ENCODE results near the gene CD22. TPM values are rescaled to one million over a fixed set of nuclear protein-coding genes. Genes with fewer than 3 reads are reported as not detected.

Gene CD22
- total and polyA plus RNA-seq, 2 of the 13 experiments (the other 11 are each of a cell fraction or from before 2014, with no cell fraction given), result 0.71 to 1.7 TPM

DNA sequence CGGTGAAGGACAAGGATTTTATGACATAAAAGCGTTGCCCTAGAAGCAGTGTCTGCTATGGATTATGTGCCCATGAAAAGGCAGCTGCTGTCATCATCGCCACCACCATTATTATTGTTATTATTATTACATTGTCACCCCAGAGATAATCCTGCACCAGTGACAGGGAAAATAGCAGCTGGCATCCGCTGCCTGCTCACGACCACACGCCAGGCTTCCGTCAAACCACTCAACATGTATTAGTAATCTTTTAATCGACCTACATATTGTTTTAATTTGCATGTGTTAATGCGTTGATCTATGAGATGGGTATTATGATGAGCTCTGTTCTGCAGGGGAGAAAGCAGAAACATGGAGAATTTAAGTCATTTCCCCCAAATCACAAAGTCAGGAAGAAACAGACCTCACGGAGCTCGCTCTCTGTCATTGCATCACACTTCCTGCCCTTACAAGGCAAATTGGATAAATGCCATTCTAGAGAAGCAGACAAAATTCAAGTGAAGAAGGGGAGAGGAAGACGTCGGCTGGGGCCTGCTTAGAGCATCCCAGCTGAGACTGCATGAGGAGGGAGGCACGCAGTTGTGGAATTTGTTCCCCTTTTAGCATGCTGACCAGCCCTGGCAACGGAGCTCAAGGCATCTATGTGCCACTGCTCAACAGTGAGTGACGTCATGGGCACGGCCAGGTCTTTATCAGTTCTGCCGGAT, 29.0 kb downstream of the CD22 start, which contains the start of gene FFAR3:
Gene FFAR3 (plus strand): TSS at position 594 of the 707 bp plus-strand sequence. CDS start 431 bp downstream, outside the sequence.
- Histone ChIP-seq H3K4me3 (replicated peaks in 1 of 3; ENCODE audit: insufficient read depth in 1 of 3, low read depth in 2 of 3, low read length in 3 of 3) (no peak within 1 kb of the TSS), H2AFZ (ENCODE audit: low read length) (no peak within 1 kb of the TSS), H3K9ac (ENCODE audit: insufficient read depth, low read depth, low read length) (no peak within 1 kb of the TSS), H3K27me3 (ENCODE audit: control insufficient read depth in 1 of 2, insufficient read depth in 2 of 2, low read length in 2 of 2) (peaks cover 6 to 17% of the 10 kb centered on the region in 2 experiments; a peak in 4 of 5 replicates), H3K4me2 (ENCODE audit: low read depth, low read length) (no peak within 1 kb of the TSS), H3K9me3 (ENCODE audit: low read length) (no peaks in the 10 kb centered on the region), H3K27ac (ENCODE audit: extremely low read length, insufficient read depth, low read length) (no peak within 1 kb of the TSS), H3K36me3 (replicated peaks in 1 of 2; ENCODE audit: control insufficient read depth in 1 of 2, insufficient read depth in 2 of 2, low read length in 2 of 2) (no peaks in the 10 kb centered on the region), H3K4me1 (ENCODE audit: insufficient read depth, low read length) (peaks cover 48% of the 10 kb centered on the region), H3K79me2 (ENCODE audit: insufficient read depth, low read length) (no peaks in the 10 kb centered on the region), H4K20me1 (ENCODE audit: insufficient read depth, low read length) (no peaks in the 10 kb centered on the region)
- DNase-seq (ENCODE audit: low spot score) (no peak), ATAC-seq (no peak), FAIRE-seq (no peak)
- ChIA-PET CTCF (ENCODE audit: low intra/inter-chr PET ratio, low total read pairs) (no interaction called here), POLR2A (no interaction called here)
- in situ Hi-C loops (cut with HindIII; ENCODE audit: extremely low pct_ligation_motif_present, low pct_unique_long_range_greater_than_20kb) (no loop called here), intact Hi-C loops (cut with micrococcal nuclease; ENCODE audit: unreplicated experiment) (no loop called here)
- BruUV-seq (replicated peaks), result no TSS peak
- 56% methylated on average over 14 of the region's 18 CpGs for WGBS (ENCODE audit: low lambda C conversion rate)
- TF ChIP-seq CREB1 (IDR thresholded peaks at IDR 0.05) (peak; percentile 86), CREB1 (CRISPR knock-in tag; IDR thresholded peaks at IDR 0.05) (no peak), CEBPG (CRISPR knock-in tag; IDR thresholded peaks at IDR 0.05) (peak; percentile 40; the same call in 1 of the 2 replicates), CEBPB (IDR thresholded peaks at IDR 0.05; ENCODE audit: borderline replicate concordance, low read depth, low read length) (peak; percentile 30; the same call in 1 of the 2 replicates), NFE2 (CRISPR knock-in tag; IDR thresholded peaks at IDR 0.05) (no peak), HNRNPL (IDR thresholded peaks at IDR 0.05; ENCODE audit: low read depth, low read length) (no peak), ATF7 (IDR thresholded peaks at IDR 0.05) (peak; percentile 86), ATF7 (CRISPR knock-in tag; IDR thresholded peaks at IDR 0.05) (no peak)
- TF ChIP-seq, protein P1, sequence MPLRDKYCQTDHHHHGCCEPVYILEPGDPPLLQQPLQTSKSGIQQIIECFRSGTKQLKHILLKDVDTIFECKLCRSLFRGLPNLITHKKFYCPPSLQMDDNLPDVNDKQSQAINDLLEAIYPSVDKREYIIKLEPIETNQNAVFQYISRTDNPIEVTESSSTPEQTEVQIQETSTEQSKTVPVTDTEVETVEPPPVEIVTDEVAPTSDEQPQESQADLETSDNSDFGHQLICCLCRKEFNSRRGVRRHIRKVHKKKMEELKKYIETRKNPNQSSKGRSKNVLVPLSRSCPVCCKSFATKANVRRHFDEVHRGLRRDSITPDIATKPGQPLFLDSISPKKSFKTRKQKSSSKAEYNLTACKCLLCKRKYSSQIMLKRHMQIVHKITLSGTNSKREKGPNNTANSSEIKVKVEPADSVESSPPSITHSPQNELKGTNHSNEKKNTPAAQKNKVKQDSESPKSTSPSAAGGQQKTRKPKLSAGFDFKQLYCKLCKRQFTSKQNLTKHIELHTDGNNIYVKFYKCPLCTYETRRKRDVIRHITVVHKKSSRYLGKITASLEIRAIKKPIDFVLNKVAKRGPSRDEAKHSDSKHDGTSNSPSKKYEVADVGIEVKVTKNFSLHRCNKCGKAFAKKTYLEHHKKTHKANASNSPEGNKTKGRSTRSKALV (CRISPR knock-in tag; IDR thresholded peaks at IDR 0.05), result no peak

Measured in HepG2 (cell line).